ENCODE results near the gene INTS7.

- no peak for TF ChIP-seq CTCF (IDR thresholded peaks at IDR 0.05; ENCODE audit: low read depth, low read length)
- no peak for TF ChIP-seq MAX (IDR thresholded peaks at IDR 0.05; ENCODE audit: low read depth, low read length)
- no peak for TF ChIP-seq POLR2A (IDR thresholded peaks at IDR 0.05; ENCODE audit: extremely low read depth, insufficient read length)
- no peak for TF ChIP-seq MYC (IDR thresholded peaks at IDR 0.05; ENCODE audit: low read depth, low read length)
Observed at GRCh38 chr1:211959680-211960079, 75.7 kb downstream of the INTS7 start.
